Loucy (cell line): ENCODE data around the gene SH3BP5.

Experiments
- H2AFZ ChIP-seq: fragments of 200-600 bp; sonication (generic); 2 replicates; pipeline ENCODE4 v1.6.0; 2016; ENCODE audit warnings: antibody characterized with exemption, mild to moderate bottlenecking, low read length, moderate library complexity
- H3F3A ChIP-seq: fragments of 200-600 bp; 2 replicates; pipeline ENCODE4 v1.6.0; 2016; ENCODE audit warnings: antibody characterized with exemption, low read depth, mild to moderate bottlenecking
- H3K27me3 ChIP-seq: fragments of 200-600 bp; sonication (generic); 2 replicates; pipeline ENCODE4 v1.6.1; 2014; ENCODE audit warnings: low read length, mild to moderate bottlenecking; ENCODE audit not compliant: insufficient read depth, poor library complexity, severe bottlenecking
- H3K36me3 ChIP-seq: fragments of 200-600 bp; sonication (generic); 2 replicates; pipeline ENCODE4 v1.6.1; 2016; ENCODE audit warnings: low read length; ENCODE audit not compliant: insufficient read depth
- H3K4me1 ChIP-seq: fragments of 200-600 bp; sonication (generic); 2 replicates; pipeline ENCODE4 v1.5.1; 2014; ENCODE audit warnings: low read length, mild to moderate bottlenecking; ENCODE audit not compliant: insufficient read depth, poor library complexity, severe bottlenecking
- H3K4me2 ChIP-seq: fragments of 200-600 bp; sonication (generic); 2 replicates; pipeline ENCODE4 v1.6.0; 2014; ENCODE audit warnings: antibody characterized with exemption, low read length, low read depth, mild to moderate bottlenecking; ENCODE audit not compliant: poor library complexity, severe bottlenecking
- H3K4me3 ChIP-seq: fragments of 200-600 bp; sonication (generic); 2 replicates; pipeline ENCODE4 v1.5.1; 2014; ENCODE audit warnings: low read length, mild to moderate bottlenecking, mixed read lengths; ENCODE audit not compliant: poor library complexity, severe bottlenecking
- H3K79me2 ChIP-seq: fragments of 200-600 bp; sonication (generic); 2 replicates; pipeline ENCODE4 v1.6.1; 2014; ENCODE audit warnings: low read length; ENCODE audit not compliant: insufficient read depth
- H3K9ac ChIP-seq: fragments of 200-600 bp; sonication (generic); 2 replicates; pipeline ENCODE4 v1.6.0; 2014; ENCODE audit warnings: mild to moderate bottlenecking, low read depth, low read length, moderate library complexity; ENCODE audit not compliant: poor library complexity, severe bottlenecking
- H3K9me2 ChIP-seq: fragments of 200-600 bp; sonication (generic); replicated peaks from 2 replicates; pipeline ENCODE4 v1.6.1; 2016; ENCODE audit warnings: low read depth, low read length, mixed read lengths
- H3K9me3 ChIP-seq: fragments of 200-600 bp; sonication (generic); 2 replicates; pipeline ENCODE4 v1.6.1; 2014; ENCODE audit warnings: mild to moderate bottlenecking, antibody characterized with exemption, low read length, low read depth; ENCODE audit not compliant: insufficient read depth
- H4K20me1 ChIP-seq: fragments of 200-600 bp; sonication (generic); 2 replicates; pipeline ENCODE4 v1.6.0; 2014; ENCODE audit warnings: antibody characterized with exemption, low read length, mild to moderate bottlenecking; ENCODE audit not compliant: insufficient read depth, poor library complexity, severe bottlenecking
- EZH2phosphoT487 ChIP-seq: fragments of 200-600 bp; IDR thresholded peaks from 2 replicates; pipeline ENCODE4 v1.6.1; 2018; ENCODE audit warnings: antibody characterized with exemption, mild to moderate bottlenecking, moderate library complexity, borderline replicate concordance
- TF ChIP-seq, protein P1 (sequence below): fragments of 200-600 bp; sonication (generic); conservative IDR thresholded peaks from 2 replicates; pipeline ENCODE4 v1.5.1; 2014; ENCODE audit warnings: mild to moderate bottlenecking, antibody characterized with exemption, low read length

SH3BP5 gene

DNA sequence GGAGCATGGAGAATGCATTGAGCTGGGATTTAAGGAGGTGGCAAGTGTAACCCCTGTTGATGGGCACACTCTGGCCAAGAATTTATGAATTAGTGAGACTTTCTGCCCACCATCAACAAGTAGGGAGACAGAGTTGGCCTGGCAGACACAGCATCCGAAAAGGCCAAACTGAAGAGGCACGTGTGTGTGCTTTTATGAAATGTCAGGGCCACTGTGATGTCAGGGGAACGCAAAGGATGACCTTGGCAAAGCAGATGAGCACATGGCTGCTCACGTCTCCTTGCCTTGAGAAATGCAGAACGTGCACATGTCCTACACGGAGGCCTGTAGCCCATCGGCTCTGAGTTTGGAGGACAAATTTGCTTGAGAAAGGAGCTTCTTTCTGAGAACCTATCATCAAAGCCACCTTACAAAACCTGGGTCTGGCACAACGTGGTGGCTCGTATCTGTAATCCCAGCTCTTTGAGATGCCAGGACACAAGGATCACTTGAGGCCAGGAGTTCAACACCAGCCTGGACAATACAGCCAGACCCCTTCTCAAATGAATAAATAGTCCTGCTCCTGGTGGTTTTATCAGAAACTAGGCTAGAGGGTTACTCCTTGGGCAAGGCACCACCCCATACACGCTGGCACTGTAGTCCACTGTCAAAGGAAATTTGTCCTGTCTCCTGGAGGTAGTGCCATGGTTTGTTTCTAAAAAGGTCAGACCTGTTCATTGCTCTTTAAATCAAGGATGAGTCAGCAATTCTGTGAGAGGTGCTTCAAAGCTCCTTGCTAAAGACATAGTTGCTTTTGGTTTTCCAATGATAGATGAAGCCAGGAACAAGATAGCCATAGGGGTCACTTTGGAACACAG is 941 bp upstream of the SH3BP5 start:
- Histone ChIP-seq H3K4me3 (peak overlapping the region; percentile 76), H3K4me2 (peak overlapping the region; percentile 84), H3K9me2 (no peaks in the 10 kb centered on the region), H2AFZ (peak overlapping the region; percentile 96; the same call in 1 of the 2 replicates), H4K20me1 (no peaks in the 10 kb centered on the region), H3K4me1 (peaks cover 46% of the 10 kb centered on the region), H3K36me3 (no peaks in the 10 kb centered on the region), H3K9ac (no peak overlapping the region), H3F3A (peaks cover 10% of the 10 kb centered on the region), H3K9me3 (no peaks in the 10 kb centered on the region), H3K27me3 (no peaks in the 10 kb centered on the region), H3K79me2 (peaks cover 33% of the 10 kb centered on the region)
- TF ChIP-seq EZH2phosphoT487: no peak
- TF ChIP-seq, protein P1, sequence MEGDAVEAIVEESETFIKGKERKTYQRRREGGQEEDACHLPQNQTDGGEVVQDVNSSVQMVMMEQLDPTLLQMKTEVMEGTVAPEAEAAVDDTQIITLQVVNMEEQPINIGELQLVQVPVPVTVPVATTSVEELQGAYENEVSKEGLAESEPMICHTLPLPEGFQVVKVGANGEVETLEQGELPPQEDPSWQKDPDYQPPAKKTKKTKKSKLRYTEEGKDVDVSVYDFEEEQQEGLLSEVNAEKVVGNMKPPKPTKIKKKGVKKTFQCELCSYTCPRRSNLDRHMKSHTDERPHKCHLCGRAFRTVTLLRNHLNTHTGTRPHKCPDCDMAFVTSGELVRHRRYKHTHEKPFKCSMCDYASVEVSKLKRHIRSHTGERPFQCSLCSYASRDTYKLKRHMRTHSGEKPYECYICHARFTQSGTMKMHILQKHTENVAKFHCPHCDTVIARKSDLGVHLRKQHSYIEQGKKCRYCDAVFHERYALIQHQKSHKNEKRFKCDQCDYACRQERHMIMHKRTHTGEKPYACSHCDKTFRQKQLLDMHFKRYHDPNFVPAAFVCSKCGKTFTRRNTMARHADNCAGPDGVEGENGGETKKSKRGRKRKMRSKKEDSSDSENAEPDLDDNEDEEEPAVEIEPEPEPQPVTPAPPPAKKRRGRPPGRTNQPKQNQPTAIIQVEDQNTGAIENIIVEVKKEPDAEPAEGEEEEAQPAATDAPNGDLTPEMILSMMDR: no peak

DNA sequence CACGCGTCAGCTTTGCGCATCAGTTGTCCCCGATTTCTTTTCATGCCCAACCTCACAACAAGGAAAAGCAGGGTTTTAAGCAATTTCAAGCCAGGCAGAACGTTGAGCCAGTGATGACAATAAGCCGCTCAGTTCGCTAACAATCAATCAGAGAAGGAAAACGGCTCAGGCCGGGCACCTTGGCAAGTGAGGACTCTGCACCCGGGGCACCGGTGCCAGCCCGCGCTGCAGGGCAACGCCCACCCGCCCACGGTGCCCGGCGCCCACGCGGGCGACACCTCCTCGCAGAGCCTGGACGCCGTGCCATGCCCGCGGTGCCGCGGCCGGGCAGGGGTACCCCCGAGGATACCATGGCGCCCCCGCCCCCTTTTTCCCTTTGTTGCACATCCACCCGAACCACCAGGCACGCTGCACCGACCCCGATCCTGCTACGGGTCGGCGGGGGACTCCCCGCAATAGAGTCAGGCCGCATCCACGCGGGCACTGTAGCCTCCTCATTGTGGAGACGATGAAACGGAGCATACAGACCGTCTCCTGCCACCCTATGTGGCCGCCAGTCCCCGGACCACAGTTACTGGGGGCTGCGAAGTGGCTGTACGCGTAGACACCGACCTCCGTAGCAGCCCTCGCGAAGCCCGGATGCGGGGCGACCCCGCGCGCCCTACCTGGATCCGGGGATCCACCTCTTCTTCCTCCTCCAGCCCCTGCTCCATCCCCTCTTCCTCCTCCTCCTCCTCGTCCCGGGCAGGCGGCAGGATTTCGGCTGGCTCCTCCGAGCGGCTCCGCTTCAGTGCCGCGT is 581 bp downstream of the SH3BP5 start:
- Histone ChIP-seq H2AFZ (peak overlapping the region; percentile 77), H3K9ac (peak overlapping the region; percentile 75), H3K36me3 (no peaks in the 10 kb centered on the region), H3K4me2 (peak overlapping the region; percentile 84), H3K4me1 (peaks cover 59% of the 10 kb centered on the region), H4K20me1 (no peaks in the 10 kb centered on the region), H3K4me3 (peak overlapping the region; percentile 76), H3K9me2 (no peaks in the 10 kb centered on the region), H3K27me3 (no peaks in the 10 kb centered on the region), H3K9me3 (no peaks in the 10 kb centered on the region), H3K79me2 (peaks cover 34% of the 10 kb centered on the region), H3F3A (peaks cover 18% of the 10 kb centered on the region)
- TF ChIP-seq, protein P1: no peak
- TF ChIP-seq EZH2phosphoT487: no peak

DNA sequence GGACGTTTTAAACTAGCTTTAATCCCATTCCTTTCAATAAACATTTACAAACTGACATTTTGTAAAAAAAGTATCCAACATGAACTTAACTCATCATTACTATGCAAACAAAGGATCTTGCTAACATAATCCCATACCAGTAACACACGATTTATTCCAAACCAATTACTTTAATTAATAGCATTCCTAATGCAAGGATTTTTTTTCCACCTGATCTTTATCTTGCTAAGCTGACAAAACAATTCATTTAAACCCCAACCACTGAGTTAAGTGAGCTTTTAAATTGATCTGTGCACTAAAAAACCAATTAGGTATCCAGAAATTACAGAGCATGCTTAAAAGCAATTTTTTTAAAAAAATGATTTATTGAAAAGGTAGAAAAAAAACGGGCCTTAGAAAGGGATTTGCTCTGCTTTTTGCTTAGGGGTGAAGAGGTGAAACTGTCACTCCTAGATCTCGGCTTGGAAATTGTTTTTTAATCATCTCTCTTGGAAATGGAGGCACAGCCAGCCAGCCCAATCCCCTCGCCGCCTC is 1.2 kb downstream of the SH3BP5 start:
- H4K20me1 ChIP-seq: no peaks in the 10 kb centered on the region
- TF ChIP-seq, protein P1: no peak
- TF ChIP-seq EZH2phosphoT487: no peak
- peaks cover 20% of the 10 kb centered on the region for H3F3A ChIP-seq
- peaks cover 41% of the 10 kb centered on the region for H3K79me2 ChIP-seq
- H3K4me1 ChIP-seq: peaks cover 65% of the 10 kb centered on the region
- peak overlapping the region; percentile 75 for H3K9ac ChIP-seq
- H3K36me3 ChIP-seq: no peaks in the 10 kb centered on the region
- peak overlapping the region; percentile 84 for H3K4me2 ChIP-seq
- H3K9me3 ChIP-seq: no peaks in the 10 kb centered on the region
- H3K9me2 ChIP-seq: no peaks in the 10 kb centered on the region
- H3K4me3 ChIP-seq: peak overlapping the region; percentile 76
- no peaks in the 10 kb centered on the region for H3K27me3 ChIP-seq
- peak overlapping the region; percentile 77; the same call in 1 of the 2 replicates for H2AFZ ChIP-seq
